HEK293 (cell line): Measurements from ENCODE around the gene HUNK.

Experiments used
- GLIS2 ChIP-seq: fragments of 450-650 bp; formaldehyde crosslinking; IDR thresholded peaks from 2 replicates; pipeline ENCODE4 v1.5.1; 2016; ENCODE audit warnings: missing biosample characterization, missing genetic modification characterization
- HOXC10 ChIP-seq: sonication (generic); formaldehyde crosslinking; IDR thresholded peaks from 2 replicates; pipeline ENCODE4 v1.8.1; 2023; ENCODE audit warnings: mild to moderate bottlenecking, missing genetic modification reagents
- KLF16 ChIP-seq: fragments of 450-650 bp; formaldehyde crosslinking; IDR thresholded peaks from 2 replicates; pipeline ENCODE4 v1.5.1; 2017; ENCODE audit warnings: missing biosample characterization, missing genetic modification characterization
- MZF1 ChIP-seq: fragments of 450-650 bp; formaldehyde crosslinking; IDR thresholded peaks from 2 replicates; pipeline ENCODE4 v1.5.1; 2017; ENCODE audit warnings: missing biosample characterization, missing genetic modification characterization, borderline replicate concordance
- SETDB1 ChIP-seq: IDR thresholded peaks from one replicate; pipeline ENCODE4 v1.6.1; 2017; ENCODE audit warnings: mild to moderate bottlenecking, low read length, moderate library complexity, mixed read lengths; ENCODE audit not compliant: insufficient read length
- YY1 ChIP-seq: fragments of 450-650 bp; formaldehyde crosslinking; IDR thresholded peaks from 2 replicates; pipeline ENCODE4 v1.5.1; 2018; ENCODE audit warnings: missing biosample characterization, missing genetic modification characterization
- ZFP37 ChIP-seq: fragments of 450-650 bp; formaldehyde crosslinking; IDR thresholded peaks from 2 replicates; pipeline ENCODE4 v1.5.1; 2016; ENCODE audit warnings: missing biosample characterization, missing genetic modification characterization
- ZFP41 ChIP-seq: fragments of 450-650 bp; formaldehyde crosslinking; IDR thresholded peaks from 2 replicates; pipeline ENCODE4 v1.5.1; 2016; ENCODE audit warnings: missing biosample characterization, missing genetic modification characterization, borderline replicate concordance
- ZNF132 ChIP-seq: fragments of 450-650 bp; formaldehyde crosslinking; IDR thresholded peaks from 2 replicates; pipeline ENCODE4 v1.5.1; 2017; ENCODE audit warnings: missing biosample characterization, missing genetic modification characterization, borderline replicate concordance
- ZNF138 ChIP-seq: fragments of 450-650 bp; formaldehyde crosslinking; IDR thresholded peaks from 2 replicates; pipeline ENCODE4 v1.5.1; 2016; ENCODE audit warnings: missing biosample characterization, missing genetic modification characterization, borderline replicate concordance
- ZNF175 ChIP-seq: fragments of 450-650 bp; formaldehyde crosslinking; IDR thresholded peaks from 2 replicates; pipeline ENCODE4 v1.5.1; 2016; ENCODE audit warnings: missing biosample characterization, missing genetic modification characterization
- ZNF214 ChIP-seq: fragments of 450-650 bp; formaldehyde crosslinking; IDR thresholded peaks from 2 replicates; pipeline ENCODE4 v1.5.1; 2017; ENCODE audit warnings: missing biosample characterization, mild to moderate bottlenecking, missing genetic modification characterization, borderline replicate concordance
- ZNF248 ChIP-seq: fragments of 450-650 bp; formaldehyde crosslinking; IDR thresholded peaks from 2 replicates; pipeline ENCODE4 v1.5.1; 2017; ENCODE audit warnings: missing biosample characterization, missing genetic modification characterization
- ZNF324 ChIP-seq: fragments of 450-650 bp; formaldehyde crosslinking; IDR thresholded peaks from 2 replicates; pipeline ENCODE4 v1.5.1; 2016; ENCODE audit warnings: missing biosample characterization, missing genetic modification characterization
- ZNF530 ChIP-seq: fragments of 450-650 bp; formaldehyde crosslinking; IDR thresholded peaks from 2 replicates; pipeline ENCODE4 v1.5.1; 2016; ENCODE audit warnings: low read depth, missing biosample characterization, missing genetic modification characterization
- ZNF560 ChIP-seq: fragments of 450-650 bp; formaldehyde crosslinking; IDR thresholded peaks from 2 replicates; pipeline ENCODE4 v1.5.1; 2017; ENCODE audit warnings: missing biosample characterization, missing genetic modification characterization, borderline replicate concordance
- ZNF561 ChIP-seq: fragments of 450-650 bp; IDR thresholded peaks from 2 replicates; pipeline ENCODE4 v1.5.1; 2018; ENCODE audit warnings: missing biosample characterization, missing genetic modification characterization, borderline replicate concordance
- ZNF585B ChIP-seq: fragments of 450-650 bp; formaldehyde crosslinking; IDR thresholded peaks from 2 replicates; pipeline ENCODE4 v1.5.1; 2016; ENCODE audit warnings: missing biosample characterization, missing genetic modification characterization
- ZNF600 ChIP-seq: fragments of 450-650 bp; formaldehyde crosslinking; IDR thresholded peaks from 2 replicates; pipeline ENCODE4 v1.5.1; 2016; ENCODE audit warnings: missing biosample characterization, missing genetic modification characterization
- ZNF701 ChIP-seq: fragments of 450-650 bp; formaldehyde crosslinking; IDR thresholded peaks from 2 replicates; pipeline ENCODE4 v1.5.1; 2016; ENCODE audit warnings: missing biosample characterization, missing genetic modification characterization
- ZNF791 ChIP-seq: fragments of 450-650 bp; formaldehyde crosslinking; IDR thresholded peaks from 2 replicates; pipeline ENCODE4 v1.5.1; 2016; ENCODE audit warnings: missing biosample characterization, missing genetic modification characterization
- ZNF792 ChIP-seq: fragments of 450-650 bp; formaldehyde crosslinking; IDR thresholded peaks from 2 replicates; pipeline ENCODE4 v1.5.1; 2016; ENCODE audit warnings: missing biosample characterization, missing genetic modification characterization
- ZNF830 ChIP-seq: fragments of 450-650 bp; IDR thresholded peaks from 2 replicates; pipeline ENCODE4 v1.5.0; 2018; ENCODE audit warnings: missing biosample characterization, missing genetic modification characterization, low read depth, mild to moderate bottlenecking, moderate library complexity
- ZNF843 ChIP-seq: fragments of 450-650 bp; formaldehyde crosslinking; IDR thresholded peaks from 2 replicates; pipeline ENCODE4 v1.5.1; 2016; ENCODE audit warnings: missing biosample characterization, missing genetic modification characterization
- TF ChIP-seq, protein P1 (sequence below): fragments of 450-650 bp; formaldehyde crosslinking; IDR thresholded peaks from 2 replicates; pipeline ENCODE4; 2016; ENCODE audit warnings: missing biosample characterization, missing genetic modification characterization
- TF ChIP-seq, protein P2 (sequence below): fragments of 450-650 bp; formaldehyde crosslinking; IDR thresholded peaks from 2 replicates; pipeline ENCODE4 v1.5.1; 2016; ENCODE audit warnings: missing biosample characterization, missing genetic modification characterization, low read depth
- TF ChIP-seq, protein P3 (sequence below): fragments of 450-650 bp; IDR thresholded peaks from 2 replicates; pipeline ENCODE4 v1.5.1; 2018; ENCODE audit warnings: missing biosample characterization, missing genetic modification characterization
- TF ChIP-seq, protein P4 (sequence below): fragments of 450-650 bp; formaldehyde crosslinking; IDR thresholded peaks from 2 replicates; pipeline ENCODE4 v1.5.1; 2017; ENCODE audit warnings: missing biosample characterization, missing genetic modification characterization
- TF ChIP-seq, protein P5 (sequence below): fragments of 450-650 bp; formaldehyde crosslinking; IDR thresholded peaks from 2 replicates; pipeline ENCODE4 v1.5.1; 2016; ENCODE audit warnings: missing biosample characterization, missing genetic modification characterization, borderline replicate concordance
- TF ChIP-seq, protein P6 (sequence below): fragments of 450-650 bp; formaldehyde crosslinking; IDR thresholded peaks from 2 replicates; pipeline ENCODE4 v1.5.1; 2016; ENCODE audit warnings: missing biosample characterization, missing genetic modification characterization

HUNK gene

DNA sequence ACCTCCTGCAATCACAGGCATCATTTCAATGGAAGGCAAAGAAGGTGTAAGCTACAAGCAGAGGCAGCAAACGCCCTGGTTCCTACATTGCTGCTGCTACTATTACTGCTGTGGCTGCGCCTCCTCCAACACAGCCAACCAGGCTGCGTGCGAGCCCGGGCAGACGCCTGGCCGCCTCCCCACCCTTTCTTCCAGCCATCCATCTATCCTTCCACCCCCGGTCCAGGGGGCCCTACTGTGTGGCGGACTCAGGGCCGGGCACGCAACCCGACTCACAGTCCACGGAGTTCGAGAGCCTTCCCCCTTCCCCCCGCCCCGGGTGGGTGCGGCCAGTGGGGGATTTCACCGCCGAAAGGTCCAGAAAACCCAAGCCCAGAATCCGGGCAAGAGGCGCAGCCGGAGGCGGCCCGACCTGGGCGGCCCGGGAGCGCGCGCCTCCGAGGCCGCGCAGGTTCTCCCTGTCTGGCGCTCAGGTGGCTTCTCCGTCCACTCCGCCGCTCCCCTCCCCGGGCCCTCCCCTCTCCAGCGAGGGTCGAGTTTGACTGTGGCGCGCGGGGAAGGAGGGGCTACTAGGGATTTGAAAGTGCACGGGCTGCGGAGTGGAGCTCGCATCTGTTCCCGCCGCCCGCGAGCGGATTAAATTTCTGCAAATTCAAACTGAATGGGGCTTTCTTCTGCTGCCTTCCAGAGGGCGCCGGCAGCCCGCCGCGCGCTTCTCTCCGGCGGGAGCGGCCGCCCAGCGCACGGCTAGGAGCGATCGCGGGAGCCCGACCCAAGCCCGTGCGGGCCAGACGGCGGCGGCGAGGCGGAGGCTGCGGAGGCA lies at the start of gene HUNK (continued):
- TF ChIP-seq ZNF560, result no peak
- TF ChIP-seq ZNF214, result no peak
- no peak for TF ChIP-seq ZNF830 (tag by site-specific recombination)
- TF ChIP-seq ZFP37 (tag by site-specific recombination), result peak; percentile 91; the same call in 1 of the 2 replicates
- no peak for TF ChIP-seq HOXC10 (CRISPR knock-in tag)
- TF ChIP-seq ZNF138, result no peak
- TF ChIP-seq, protein P1, sequence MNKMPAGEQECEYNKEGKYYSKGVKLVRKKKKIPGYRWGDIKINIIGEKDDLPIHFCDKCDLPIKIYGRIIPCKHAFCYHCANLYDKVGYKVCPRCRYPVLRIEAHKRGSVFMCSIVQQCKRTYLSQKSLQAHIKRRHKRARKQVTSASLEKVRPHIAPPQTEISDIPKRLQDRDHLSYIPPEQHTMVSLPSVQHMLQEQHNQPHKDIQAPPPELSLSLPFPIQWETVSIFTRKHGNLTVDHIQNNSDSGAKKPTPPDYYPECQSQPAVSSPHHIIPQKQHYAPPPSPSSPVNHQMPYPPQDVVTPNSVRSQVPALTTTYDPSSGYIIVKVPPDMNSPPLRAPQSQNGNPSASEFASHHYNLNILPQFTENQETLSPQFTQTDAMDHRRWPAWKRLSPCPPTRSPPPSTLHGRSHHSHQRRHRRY (tag by site-specific recombination), result no peak
- no peak for TF ChIP-seq ZNF585B
- TF ChIP-seq YY1 (tag by site-specific recombination), result no peak
- TF ChIP-seq GLIS2 (tag by site-specific recombination), result peak; percentile 93
- TF ChIP-seq ZNF701 (tag by site-specific recombination), result no peak
- TF ChIP-seq, protein P2, sequence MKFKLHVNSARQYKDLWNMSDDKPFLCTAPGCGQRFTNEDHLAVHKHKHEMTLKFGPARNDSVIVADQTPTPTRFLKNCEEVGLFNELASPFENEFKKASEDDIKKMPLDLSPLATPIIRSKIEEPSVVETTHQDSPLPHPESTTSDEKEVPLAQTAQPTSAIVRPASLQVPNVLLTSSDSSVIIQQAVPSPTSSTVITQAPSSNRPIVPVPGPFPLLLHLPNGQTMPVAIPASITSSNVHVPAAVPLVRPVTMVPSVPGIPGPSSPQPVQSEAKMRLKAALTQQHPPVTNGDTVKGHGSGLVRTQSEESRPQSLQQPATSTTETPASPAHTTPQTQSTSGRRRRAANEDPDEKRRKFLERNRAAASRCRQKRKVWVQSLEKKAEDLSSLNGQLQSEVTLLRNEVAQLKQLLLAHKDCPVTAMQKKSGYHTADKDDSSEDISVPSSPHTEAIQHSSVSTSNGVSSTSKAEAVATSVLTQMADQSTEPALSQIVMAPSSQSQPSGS (tag by site-specific recombination), result no peak
- TF ChIP-seq KLF16, result no peak
- peak; percentile 94 for TF ChIP-seq ZNF600
- no peak for TF ChIP-seq ZNF175 (tag by site-specific recombination)
- TF ChIP-seq ZNF843, result no peak; the same call in 1 of the 2 replicates
- peak; percentile 84; the same call in 1 of the 2 replicates for TF ChIP-seq ZNF561 (tag by site-specific recombination)
- TF ChIP-seq, protein P3, sequence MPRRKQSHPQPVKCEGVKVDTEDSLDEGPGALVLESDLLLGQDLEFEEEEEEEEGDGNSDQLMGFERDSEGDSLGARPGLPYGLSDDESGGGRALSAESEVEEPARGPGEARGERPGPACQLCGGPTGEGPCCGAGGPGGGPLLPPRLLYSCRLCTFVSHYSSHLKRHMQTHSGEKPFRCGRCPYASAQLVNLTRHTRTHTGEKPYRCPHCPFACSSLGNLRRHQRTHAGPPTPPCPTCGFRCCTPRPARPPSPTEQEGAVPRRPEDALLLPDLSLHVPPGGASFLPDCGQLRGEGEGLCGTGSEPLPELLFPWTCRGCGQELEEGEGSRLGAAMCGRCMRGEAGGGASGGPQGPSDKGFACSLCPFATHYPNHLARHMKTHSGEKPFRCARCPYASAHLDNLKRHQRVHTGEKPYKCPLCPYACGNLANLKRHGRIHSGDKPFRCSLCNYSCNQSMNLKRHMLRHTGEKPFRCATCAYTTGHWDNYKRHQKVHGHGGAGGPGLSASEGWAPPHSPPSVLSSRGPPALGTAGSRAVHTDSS (tag by site-specific recombination), result no peak
- TF ChIP-seq ZNF792 (tag by site-specific recombination), result no peak
- TF ChIP-seq ZNF248, result no peak
- no peak for TF ChIP-seq ZNF132 (tag by site-specific recombination)
- TF ChIP-seq, protein P4, sequence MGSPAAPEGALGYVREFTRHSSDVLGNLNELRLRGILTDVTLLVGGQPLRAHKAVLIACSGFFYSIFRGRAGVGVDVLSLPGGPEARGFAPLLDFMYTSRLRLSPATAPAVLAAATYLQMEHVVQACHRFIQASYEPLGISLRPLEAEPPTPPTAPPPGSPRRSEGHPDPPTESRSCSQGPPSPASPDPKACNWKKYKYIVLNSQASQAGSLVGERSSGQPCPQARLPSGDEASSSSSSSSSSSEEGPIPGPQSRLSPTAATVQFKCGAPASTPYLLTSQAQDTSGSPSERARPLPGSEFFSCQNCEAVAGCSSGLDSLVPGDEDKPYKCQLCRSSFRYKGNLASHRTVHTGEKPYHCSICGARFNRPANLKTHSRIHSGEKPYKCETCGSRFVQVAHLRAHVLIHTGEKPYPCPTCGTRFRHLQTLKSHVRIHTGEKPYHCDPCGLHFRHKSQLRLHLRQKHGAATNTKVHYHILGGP (tag by site-specific recombination), result no peak
- TF ChIP-seq MZF1, result no peak
- TF ChIP-seq SETDB1, result no peak
- no peak for TF ChIP-seq ZNF324 (tag by site-specific recombination)
- TF ChIP-seq, protein P5, sequence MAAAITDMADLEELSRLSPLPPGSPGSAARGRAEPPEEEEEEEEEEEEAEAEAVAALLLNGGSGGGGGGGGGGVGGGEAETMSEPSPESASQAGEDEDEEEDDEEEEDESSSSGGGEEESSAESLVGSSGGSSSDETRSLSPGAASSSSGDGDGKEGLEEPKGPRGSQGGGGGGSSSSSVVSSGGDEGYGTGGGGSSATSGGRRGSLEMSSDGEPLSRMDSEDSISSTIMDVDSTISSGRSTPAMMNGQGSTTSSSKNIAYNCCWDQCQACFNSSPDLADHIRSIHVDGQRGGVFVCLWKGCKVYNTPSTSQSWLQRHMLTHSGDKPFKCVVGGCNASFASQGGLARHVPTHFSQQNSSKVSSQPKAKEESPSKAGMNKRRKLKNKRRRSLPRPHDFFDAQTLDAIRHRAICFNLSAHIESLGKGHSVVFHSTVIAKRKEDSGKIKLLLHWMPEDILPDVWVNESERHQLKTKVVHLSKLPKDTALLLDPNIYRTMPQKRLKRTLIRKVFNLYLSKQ (tag by site-specific recombination), result no peak
- no peak for TF ChIP-seq ZNF530
- TF ChIP-seq, protein P6, sequence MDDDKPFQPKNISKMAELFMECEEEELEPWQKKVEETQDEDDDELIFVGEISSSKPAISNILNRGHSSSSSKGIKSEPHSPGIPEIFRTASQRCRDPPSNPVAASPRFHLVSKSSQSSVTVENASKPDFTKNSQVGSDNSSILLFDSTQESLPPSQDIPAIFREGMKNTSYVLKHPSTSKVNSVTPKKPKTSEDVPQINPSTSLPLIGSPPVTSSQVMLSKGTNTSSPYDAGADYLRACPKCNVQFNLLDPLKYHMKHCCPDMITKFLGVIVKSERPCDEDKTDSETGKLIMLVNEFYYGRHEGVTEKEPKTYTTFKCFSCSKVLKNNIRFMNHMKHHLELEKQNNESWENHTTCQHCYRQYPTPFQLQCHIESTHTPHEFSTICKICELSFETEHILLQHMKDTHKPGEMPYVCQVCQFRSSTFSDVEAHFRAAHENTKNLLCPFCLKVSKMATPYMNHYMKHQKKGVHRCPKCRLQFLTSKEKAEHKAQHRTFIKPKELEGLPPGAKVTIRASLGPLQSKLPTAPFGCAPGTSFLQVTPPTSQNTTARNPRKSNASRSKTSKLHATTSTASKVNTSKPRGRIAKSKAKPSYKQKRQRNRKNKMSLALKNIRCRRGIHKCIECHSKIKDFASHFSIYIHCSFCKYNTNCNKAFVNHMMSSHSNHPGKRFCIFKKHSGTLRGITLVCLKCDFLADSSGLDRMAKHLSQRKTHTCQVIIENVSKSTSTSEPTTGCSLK (tag by site-specific recombination), result no peak
- TF ChIP-seq ZNF791, result no peak
- no peak for TF ChIP-seq ZFP41
